Tibial artery (tissue), 4 donors: ENCODE measurements around the gene MGAT1.
A peak's percentile ranks its signal among the peaks of the same experiment; 100 is the strongest.

Experiments used
- DNase-seq, 2 donors: peaks; one replicate each; pipeline ENCODE4 v3.0.0-alpha.2; 2019
- H3K27ac ChIP-seq, 2 donors: fragments of 200-600 bp; sonication (generic) in 1 of 2; 1 replicate in 1 of 2; 2 replicates in 1 of 2; pipeline ENCODE4 v1.5.1; 2018 to 2019; ENCODE audit warnings: mild to moderate bottlenecking in 1 of 2
- H3K27me3 ChIP-seq, 2 donors: fragments of 200-600 bp; sonication (generic) in 1 of 2; one replicate each; pipeline versions ENCODE4 v1.5.1 to v1.6.0; 2016 to 2019
- H3K36me3 ChIP-seq, 3 donors: fragments of 200-600 bp; sonication (generic) in 2 of 3; one replicate each; pipeline ENCODE4 v1.5.1; 2016 to 2019; ENCODE audit warnings: mild to moderate bottlenecking in 2 of 3
- H3K4me1 ChIP-seq, 4 donors: fragments of 200-600 bp; sonication (generic) in 2 of 4; 1 replicate in 3 of 4; 2 replicates in 1 of 4; pipeline ENCODE4 v1.5.1; 2016 to 2019
- H3K4me3 ChIP-seq, 2 donors: fragments of 200-600 bp; sonication (generic) in 1 of 2; 1 replicate in 1 of 2; 2 replicates in 1 of 2; pipeline ENCODE4 v1.5.1; 2018 to 2019; ENCODE audit warnings: mild to moderate bottlenecking in 2 of 2
- H3K9me3 ChIP-seq, 3 donors: fragments of 200-600 bp; sonication (generic) in 1 of 3; one replicate each; pipeline ENCODE4 v1.5.1; 2016 to 2019
- intact Hi-C: fragments of 100-400 bp; cut with DNase I; formaldehyde crosslinking; loops from one replicate; pipeline ENCODE4 v1.15.0; 2023; ENCODE audit warnings: low total_unique reads
- TF ChIP-seq, protein P1 (sequence below), 2 experiments: fragments of 200-600 bp in 1 of 2; fragments of 450-650 bp in 1 of 2; IDR thresholded peaks; one replicate each; pipeline ENCODE4 v1.5.1; 2017 to 2019; ENCODE audit warnings: antibody characterized with exemption in 2 of 2, mild to moderate bottlenecking in 1 of 2, moderate library complexity in 1 of 2

MGAT1 gene

DNA sequence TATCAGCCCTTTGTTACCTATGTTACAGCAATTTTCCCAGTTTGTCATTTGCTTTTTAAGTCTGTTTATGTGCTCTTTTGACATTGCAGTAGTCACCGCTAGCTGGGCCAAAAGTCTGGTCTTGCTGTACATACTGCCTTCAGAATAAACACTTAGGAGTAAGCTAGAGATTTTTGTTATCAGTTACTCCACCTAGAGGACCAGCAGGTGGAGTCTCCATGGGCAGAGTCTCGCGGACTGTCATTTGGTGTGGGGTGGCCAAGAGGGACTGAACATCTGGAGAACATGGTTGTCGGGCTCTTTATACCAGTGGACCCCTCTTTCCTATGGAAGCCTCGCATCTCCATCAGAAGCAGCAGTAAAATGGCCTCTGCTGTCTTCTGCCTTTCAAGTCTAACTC lies 10.8 kb upstream of the MGAT1 start:
- TF ChIP-seq, protein P1, sequence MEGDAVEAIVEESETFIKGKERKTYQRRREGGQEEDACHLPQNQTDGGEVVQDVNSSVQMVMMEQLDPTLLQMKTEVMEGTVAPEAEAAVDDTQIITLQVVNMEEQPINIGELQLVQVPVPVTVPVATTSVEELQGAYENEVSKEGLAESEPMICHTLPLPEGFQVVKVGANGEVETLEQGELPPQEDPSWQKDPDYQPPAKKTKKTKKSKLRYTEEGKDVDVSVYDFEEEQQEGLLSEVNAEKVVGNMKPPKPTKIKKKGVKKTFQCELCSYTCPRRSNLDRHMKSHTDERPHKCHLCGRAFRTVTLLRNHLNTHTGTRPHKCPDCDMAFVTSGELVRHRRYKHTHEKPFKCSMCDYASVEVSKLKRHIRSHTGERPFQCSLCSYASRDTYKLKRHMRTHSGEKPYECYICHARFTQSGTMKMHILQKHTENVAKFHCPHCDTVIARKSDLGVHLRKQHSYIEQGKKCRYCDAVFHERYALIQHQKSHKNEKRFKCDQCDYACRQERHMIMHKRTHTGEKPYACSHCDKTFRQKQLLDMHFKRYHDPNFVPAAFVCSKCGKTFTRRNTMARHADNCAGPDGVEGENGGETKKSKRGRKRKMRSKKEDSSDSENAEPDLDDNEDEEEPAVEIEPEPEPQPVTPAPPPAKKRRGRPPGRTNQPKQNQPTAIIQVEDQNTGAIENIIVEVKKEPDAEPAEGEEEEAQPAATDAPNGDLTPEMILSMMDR (IDR thresholded peaks at IDR 0.05) = no peak
- peak in 1 of 2 donors; percentile 28 for DNase-seq
- H3K27ac ChIP-seq = no peak overlapping the region
- peaks cover 0 to 3% of the 10 kb centered on the region in 2 donors for H3K27me3 ChIP-seq
- H3K4me3 ChIP-seq = peak overlapping the region in 1 of 2 donors; percentile 26
- intact Hi-C loops = loop anchor here (5.0 kb wide), 1 partner anchor 434 kb away; no protein-coding TSS in a partner anchor
- H3K36me3 ChIP-seq = no peaks in the 10 kb centered on the region
- no peaks in the 10 kb centered on the region for H3K9me3 ChIP-seq
- peaks cover 0 to 19% (median 13%) of the 10 kb centered on the region in 4 donors for H3K4me1 ChIP-seq

DNA sequence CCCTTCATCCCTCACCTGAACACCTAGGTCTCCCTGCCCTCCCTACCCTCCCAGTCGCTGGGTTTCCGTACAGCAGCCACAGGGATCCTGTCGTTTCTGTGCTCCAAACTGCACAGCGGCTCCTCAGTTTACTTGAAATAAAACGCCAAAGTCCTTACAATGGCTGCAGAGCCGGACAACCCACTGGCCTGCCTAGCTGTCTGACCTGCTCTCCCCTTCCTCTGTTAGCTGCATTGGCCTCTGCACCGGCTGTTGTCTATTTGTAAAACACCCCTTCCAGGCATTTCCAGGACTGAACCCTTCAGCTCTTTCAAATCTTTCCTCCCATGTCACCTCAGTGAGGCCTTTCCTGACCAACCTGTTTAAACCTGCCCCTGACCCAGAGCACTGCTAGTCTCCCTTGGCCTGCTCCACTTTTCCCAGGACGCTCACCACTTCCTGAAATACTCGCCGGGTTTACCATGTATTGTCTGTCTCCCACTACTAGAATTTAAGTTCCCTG lies 9.1 kb upstream of the MGAT1 start:
- H3K27ac ChIP-seq = peak overlapping the region; percentile 92 to 96
- no peaks in the 10 kb centered on the region for H3K9me3 ChIP-seq
- TF ChIP-seq, protein P1 (IDR thresholded peaks at IDR 0.05) = no peak
- peaks cover 0 to 37% (median 30%) of the 10 kb centered on the region in 4 donors for H3K4me1 ChIP-seq
- DNase-seq = peak in 1 of 2 donors; percentile 65
- H3K27me3 ChIP-seq = no peaks in the 10 kb centered on the region
- no peaks in the 10 kb centered on the region for H3K36me3 ChIP-seq
- intact Hi-C loops = loop anchor here (5.0 kb wide), 1 partner anchor 436 kb away; no protein-coding TSS in a partner anchor
- H3K4me3 ChIP-seq = peak overlapping the region; percentile 59 to 85

DNA sequence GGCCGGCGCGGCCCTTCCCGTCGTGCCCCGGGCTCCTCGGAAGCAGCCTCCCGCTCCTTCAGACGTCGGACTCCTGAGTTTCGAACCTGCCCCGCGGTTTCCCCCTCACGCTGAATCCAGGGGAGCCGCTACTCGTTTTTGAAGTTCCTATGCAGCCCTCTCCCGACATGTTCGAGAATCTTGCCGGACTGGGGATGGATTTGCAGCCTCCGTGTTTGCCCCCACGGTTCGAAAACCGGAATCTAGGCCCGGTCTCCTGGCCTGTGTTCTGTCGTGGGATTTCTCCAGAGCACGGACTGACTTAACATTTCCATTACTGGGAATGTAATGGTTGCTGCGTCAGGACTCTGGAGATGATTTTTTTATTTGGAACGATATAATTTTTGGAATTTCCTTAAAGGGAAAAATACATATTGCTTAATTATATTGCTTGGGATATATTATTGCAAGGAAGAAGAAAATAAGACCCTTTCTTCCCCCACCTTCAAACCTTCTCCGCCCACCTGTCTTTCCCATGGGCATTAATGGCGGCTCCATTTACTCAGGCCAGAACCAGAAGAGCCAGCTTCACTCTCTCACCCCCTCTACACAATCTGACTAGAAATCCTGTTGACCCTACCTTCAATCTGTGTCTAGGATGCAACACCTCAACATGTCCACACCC lies 8.5 kb upstream of the MGAT1 start:
- H3K9me3 ChIP-seq = no peaks in the 10 kb centered on the region
- intact Hi-C loops = loop anchor here (5.0 kb wide), 1 partner anchor 436 kb away; no protein-coding TSS in a partner anchor
- H3K36me3 ChIP-seq = no peaks in the 10 kb centered on the region
- no peaks in the 10 kb centered on the region for H3K27me3 ChIP-seq
- H3K4me1 ChIP-seq = peaks cover 0 to 43% (median 35%) of the 10 kb centered on the region in 4 donors
- peak overlapping the region; percentile 92 to 96 for H3K27ac ChIP-seq
- peak overlapping the region; percentile 59 to 85 for H3K4me3 ChIP-seq
- TF ChIP-seq, protein P1 (IDR thresholded peaks at IDR 0.05) = no peak
- peak in 1 of 2 donors; percentile 43 for DNase-seq

DNA sequence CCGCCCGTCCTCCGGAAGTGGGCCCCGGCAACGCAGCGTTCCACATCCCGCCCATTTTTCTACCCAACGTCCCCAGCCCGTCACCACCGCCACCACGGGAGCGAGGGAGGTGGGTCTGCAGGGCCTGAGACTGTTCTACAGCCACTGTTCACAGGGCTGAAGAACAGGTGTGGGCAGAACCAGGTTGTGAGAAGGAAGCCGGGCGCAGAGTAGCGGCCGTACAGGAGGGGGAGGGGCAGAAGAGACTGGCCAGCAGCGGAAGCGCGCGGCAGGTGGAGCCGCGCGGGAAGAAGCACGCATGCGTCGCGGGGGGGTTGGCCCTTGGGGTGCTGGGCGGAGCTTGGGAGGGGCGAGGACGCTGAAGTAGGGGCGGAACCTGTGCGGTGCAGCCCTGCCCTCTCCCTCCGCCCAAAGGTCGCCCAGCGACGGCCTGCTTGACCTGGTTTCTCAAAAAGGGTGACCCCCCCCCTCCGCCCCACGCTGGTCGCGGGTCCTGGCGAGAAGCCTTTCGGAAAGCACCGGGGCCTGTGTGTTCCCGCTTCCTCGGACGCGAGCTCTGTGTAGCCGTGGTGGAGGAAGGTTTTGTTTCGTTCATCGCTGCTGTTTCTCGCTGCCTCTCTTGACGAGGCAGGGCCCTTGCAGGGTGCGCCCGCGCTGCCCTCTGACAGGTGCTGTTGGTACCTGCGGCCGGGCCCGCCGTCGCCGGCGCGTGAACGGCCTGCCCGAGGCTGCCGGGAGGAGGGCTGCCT lies 7.8 kb upstream of the MGAT1 start:
- no peaks in the 10 kb centered on the region for H3K27me3 ChIP-seq
- peak overlapping the region; percentile 92 to 96 for H3K27ac ChIP-seq
- intact Hi-C loops = loop anchor here (5.0 kb wide), 1 partner anchor 437 kb away; no protein-coding TSS in a partner anchor
- TF ChIP-seq, protein P1 (IDR thresholded peaks at IDR 0.05) = no peak
- no peaks in the 10 kb centered on the region for H3K9me3 ChIP-seq
- peak overlapping the region; percentile 59 to 85 for H3K4me3 ChIP-seq
- no peaks in the 10 kb centered on the region for H3K36me3 ChIP-seq
- peaks cover 0 to 48% (median 38%) of the 10 kb centered on the region in 4 donors for H3K4me1 ChIP-seq
- DNase-seq = peak; percentile 95 to 98

DNA sequence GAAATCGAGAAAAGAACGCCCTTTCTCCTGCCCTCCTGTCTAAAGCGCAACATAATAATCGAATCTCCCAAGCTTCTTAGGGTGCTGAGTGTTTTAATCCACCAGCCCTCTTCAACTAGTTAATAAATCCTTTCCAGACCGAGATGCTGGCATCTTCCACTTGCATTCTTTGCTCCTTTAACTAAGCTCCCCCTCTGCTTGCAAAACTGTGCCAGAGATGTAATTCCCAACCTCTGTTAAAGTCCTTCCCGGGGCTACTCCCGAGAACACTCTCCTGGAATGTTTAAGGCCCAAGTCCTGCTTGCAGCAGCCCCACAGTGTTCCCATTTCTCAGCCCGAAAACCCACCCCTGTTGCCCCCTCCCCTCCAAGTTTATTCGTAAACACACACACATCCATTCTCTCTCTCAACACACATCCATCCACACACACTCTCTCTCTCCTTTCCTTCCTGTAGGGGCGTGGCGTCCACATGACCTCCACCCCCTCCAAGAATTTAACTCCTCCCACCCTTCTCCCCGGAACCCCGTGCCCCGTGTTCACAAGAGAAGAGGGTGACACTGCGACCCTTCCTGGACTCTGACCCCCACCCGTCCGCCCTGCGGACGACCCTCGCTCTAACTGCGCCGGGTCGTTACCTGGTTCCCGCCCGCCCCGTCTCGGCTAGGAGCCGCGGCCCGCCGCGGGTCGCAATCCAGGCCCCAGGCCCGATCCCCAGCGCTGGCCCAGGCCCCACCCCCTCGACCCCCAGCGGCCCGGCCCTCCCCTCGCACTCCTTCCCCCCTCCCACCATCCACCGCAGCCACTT lies 7.0 kb upstream of the MGAT1 start:
- TF ChIP-seq, protein P1 (IDR thresholded peaks at IDR 0.05) = no peak
- intact Hi-C loops = loop anchor here (5.0 to 10.0 kb wide), 3 partner anchors 375 to 1255 kb away; partner anchors contain the start of gene RUFY1
- peak; percentile 92 to 96 for DNase-seq
- Histone ChIP-seq H3K27ac (peak overlapping the region; percentile 92 to 96), H3K4me3 (peak overlapping the region; percentile 59 to 85), H3K4me1 (peaks cover 0 to 56% (median 42%) of the 10 kb centered on the region in 4 donors), H3K9me3 (no peaks in the 10 kb centered on the region), H3K36me3 (no peaks in the 10 kb centered on the region), H3K27me3 (no peaks in the 10 kb centered on the region)
